Upper lobe of left lung (tissue), 4 donors: ENCODE data around the gene TCF12.

Experiments used
- CTCF ChIP-seq, 6 experiments: fragments of 450-650 bp in 4 of 6; fragments of 200-600 bp in 2 of 6; sonication (generic) in 2 of 6; IDR thresholded peaks; one replicate each; pipeline ENCODE4 v1.5.1; 2016 to 2019; ENCODE audit warnings: antibody characterized with exemption in 6 of 6
- POLR2A ChIP-seq, 4 donors: fragments of 450-650 bp; IDR thresholded peaks; one replicate each; pipeline ENCODE4 v1.5.1; 2016 to 2017; ENCODE audit warnings: antibody characterized with exemption in 4 of 4, mild to moderate bottlenecking in 2 of 4
- POLR2AphosphoS5 ChIP-seq, 2 donors: sonication (generic); formaldehyde crosslinking; IDR thresholded peaks; one replicate each; pipeline ENCODE4 v1.5.1; 2017; ENCODE audit warnings: antibody characterized with exemption in 2 of 2

DNA sequence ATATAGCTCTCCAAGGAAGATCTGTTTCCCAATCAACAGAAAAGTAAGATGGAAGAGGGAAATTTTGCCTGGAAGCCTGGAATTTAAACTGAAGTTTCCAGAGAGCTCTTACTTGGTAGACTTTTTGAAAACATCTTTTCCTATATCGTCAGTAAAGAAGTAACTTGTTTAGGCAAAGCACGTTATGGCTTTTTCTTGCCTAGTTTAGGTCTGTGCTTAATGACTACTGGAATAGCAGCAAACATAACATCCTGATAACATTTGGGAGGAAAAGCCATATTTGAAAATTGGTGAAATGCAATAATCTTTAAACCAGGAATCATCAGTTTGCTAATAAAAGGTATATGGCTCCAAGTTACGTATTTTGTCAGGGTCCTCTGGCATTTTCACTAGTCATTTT lies 297.4 kb downstream of the TCF12 start:
- TF ChIP-seq CTCF (IDR thresholded peaks at IDR 0.05) (no peak), POLR2AphosphoS5 (IDR thresholded peaks at IDR 0.05) (no peak), POLR2A (IDR thresholded peaks at IDR 0.05) (no peak)
